HG03469 (cell line): ENCODE results near the gene SKP2.
"Not testable (repeated sequence)": the region's sequence is repeated elsewhere in the genome, so short reads cannot be mapped to it uniquely, and the experiment has no call there.

ENCODE experiments used
- ATAC-seq: cut with Tn5 transposase; IDR thresholded peaks from one replicate; pipeline ENCODE4 v1.9.1; 2021; ENCODE audit warnings: mild to moderate bottlenecking, moderate library complexity, moderate number of reproducible peaks; ENCODE audit not compliant: unreplicated experiment

Gene SKP2

DNA sequence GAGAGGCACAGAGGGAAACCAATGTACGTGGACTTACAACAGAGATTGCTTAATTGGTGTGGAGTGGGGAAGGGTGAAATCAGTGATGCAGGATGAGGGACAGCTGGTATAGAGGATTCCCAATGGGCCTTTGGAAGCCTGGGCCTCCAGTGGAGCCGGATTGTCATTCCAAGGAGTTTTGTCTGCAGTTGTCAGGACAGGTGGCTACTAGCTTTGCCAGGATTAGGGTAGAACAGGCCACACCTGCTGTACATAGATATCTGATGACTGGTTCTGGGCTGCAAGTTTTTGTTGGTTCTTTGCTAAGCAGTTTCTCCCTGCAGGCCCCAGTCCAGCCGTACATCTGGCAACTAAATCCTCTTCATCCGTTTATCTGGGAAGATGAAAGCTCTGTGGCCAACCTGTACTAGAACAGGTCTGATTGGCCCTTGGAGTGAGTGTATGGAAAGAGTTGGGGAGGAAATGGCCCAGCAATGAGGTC lies 4.2 kb downstream of the SKP2 start:
- no peak for ATAC-seq

DNA sequence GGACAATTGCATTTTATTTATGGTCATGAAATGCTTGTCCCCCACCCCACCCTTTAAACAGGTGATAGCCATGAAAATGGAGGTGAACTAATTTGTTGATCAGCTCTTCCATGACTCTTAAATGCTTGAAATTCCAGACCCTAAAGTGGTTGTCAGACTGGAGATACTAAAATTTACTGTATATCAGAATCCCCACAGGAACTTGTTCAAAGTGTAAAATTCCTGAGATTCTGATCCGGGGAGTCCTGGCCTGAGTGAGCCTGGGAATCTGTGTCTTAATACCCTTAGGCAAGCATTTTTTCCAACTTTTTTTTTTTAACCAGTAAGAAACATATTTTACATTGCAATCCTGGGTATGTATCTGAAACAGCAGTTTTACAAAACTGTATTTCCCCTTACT lies 4.7 kb downstream of the SKP2 start:
- no peak for ATAC-seq

DNA sequence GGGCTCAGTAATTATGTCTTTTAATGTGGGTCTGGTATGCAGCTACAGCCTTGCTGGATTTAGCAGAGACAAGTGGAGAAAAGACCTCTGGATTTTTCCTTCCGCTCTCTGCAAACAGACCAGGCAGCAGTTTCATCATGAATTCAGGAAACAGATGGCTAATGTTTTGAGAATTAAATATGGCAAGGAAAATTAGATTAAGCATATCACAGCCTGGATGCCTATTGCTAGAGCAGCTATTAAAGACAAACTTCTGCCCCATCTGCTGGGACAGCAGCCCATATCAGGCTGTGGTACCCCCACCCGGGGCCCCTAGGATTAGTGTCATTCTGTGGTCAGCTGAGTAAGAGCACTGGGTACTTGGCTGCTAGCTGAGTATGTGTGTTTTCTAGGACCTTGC lies 6.2 kb downstream of the SKP2 start:
- ATAC-seq: no peak

DNA sequence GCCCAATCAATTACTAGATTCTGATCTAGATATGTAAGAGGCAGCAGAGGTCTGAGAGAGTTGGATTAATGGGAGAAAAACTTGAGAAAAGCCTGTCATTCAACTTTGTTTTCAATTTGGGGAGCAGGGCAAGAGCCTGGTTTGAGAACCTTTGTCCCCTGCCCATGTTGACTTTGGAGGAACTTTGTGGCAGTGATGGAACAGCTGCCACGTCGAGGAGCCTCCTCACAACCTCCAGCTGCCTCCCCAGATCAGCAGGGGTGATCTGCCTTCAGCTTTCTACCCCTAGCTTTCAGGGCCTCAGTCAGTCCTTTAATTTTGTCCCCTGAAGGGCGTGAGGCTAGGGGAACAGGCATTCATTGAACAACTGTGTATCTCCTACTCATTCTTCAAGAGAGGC lies 8.7 kb downstream of the SKP2 start:
- ATAC-seq: no peak

DNA sequence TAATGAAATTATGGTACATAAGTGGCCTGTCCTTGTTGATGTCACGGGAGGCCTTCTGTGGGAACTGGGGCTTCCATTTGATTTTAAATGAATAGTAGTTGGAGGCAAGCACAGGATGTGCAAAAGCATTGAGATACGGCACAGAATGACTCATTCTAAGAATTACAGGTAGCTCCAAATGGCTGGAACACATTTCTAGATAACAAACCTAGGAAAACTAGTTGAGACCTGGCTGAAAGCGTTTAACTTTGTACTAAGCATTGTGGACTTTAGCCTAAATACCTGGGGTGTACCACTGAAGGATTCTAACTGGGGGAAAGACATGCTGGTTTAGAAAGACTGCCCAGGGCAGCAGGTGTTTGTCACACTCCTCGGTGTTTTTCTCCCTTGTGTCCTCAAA lies 9.4 kb downstream of the SKP2 start:
- ATAC-seq: no peak

DNA sequence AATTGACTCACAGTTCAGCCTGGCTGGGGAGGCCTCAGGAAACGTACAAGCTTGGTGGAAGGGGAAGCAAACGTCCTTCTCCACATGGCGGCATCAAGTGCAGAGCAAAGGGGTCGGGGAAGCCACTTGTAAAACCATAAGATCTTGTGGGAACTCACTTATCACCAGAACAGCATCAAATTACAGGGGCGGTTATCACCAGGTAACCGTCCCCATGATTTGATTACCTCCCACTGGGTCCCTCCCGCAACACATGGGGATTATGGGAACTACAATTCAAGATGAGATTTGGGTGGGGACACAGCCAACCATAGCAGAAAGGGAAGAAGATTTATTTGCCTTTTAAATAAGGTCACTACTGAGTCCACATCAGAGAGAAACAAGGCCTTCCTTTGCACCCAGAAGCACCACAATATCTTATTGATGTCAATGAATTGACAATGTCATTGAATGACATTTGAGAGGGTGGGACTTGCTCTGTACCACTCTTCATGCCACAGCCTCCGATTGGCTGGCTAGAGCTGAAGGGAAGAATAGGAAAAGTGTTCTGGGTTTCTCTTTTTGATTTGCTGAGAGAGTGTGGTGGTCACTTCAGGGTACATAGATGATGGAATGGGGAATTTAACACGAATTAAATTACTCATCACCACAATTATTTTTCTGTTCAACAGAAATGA lies 11.0 kb downstream of the SKP2 start:
- ATAC-seq: no peak

DNA sequence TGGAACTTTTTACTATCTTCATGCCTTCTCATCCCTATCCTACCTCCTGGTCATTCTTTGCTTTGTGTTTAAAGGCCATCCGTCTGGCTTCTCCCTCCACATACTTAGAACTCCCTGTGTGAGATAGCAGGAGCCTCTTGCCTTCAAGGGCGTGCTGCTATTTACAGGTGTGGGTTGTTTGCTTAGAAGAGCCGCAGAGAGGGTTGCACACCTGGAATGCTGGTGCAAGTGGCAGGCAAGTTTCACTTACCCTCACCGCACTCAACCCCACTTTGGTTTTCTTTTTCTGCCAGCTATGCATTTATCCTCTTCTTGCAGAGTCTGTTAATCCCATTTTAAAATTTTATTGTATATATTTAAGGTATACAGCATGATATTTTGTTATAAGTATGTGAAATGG lies 12.6 kb downstream of the SKP2 start:
- ATAC-seq: no peak

DNA sequence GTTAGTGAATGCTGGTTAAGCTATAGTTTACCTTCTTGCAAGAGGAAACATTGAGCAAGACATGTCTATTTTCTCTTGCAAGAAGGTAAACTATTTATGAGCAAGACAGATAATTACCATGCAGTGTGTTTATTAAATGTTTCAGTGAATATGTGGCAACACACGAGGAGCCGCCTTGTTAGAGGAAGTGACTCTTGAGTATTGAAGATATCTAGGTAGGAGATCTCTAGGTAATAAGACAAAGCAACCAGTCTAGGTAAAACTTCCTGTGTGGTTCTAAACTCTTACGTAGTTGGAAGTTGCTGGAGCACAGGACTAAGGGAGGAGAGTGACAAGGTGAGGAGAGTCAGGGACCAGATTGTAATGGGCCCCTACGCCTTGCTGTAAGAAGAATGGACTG lies 16.8 kb downstream of the SKP2 start:
- no peak for ATAC-seq

DNA sequence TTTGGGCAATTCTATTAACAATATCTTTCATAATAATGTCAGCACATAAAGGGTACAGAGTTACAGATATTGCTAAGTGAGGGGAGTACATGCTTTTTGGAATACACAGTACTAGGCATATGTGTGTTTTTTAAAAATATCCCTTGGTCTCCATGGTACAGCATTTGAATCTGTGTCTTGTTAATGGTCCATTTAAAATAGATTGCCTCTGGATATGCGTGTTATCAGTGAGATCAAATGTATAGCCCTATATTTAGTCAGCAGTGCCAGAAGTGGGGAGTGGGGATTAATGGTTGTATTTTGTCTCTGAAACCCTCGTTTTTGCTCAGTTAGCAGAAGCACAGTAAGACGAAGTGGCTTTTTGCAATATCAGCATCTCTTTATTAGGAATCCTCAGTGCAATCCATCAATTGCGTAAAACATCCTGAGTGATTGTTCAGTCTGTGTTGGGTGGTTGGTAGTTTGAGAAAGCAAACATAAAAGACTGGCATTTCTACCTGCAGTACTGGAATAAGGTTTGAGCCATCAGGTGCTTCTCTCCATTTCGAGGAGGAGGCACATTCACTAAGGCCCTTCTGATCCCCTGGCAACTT lies 19.0 kb downstream of the SKP2 start:
- no peak for ATAC-seq

DNA sequence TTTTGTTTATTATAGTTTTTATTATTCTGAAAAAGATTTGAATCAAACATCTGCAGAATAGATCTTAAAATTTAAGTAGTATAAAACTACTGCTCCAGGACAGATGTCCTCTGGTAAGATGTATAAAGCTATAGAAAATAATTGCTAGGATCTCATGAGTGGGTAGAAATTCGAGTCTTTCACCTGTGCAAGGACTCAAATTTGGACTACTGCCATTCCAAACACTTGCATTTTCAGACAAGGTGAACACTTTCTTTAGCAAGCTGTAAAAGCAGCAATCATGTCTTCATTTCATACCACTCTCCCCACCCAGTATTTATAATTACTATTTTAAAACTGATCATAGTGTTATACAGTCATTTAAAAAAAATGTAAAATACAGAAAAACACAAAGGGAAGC lies 20.7 kb downstream of the SKP2 start:
- ATAC-seq: no peak

DNA sequence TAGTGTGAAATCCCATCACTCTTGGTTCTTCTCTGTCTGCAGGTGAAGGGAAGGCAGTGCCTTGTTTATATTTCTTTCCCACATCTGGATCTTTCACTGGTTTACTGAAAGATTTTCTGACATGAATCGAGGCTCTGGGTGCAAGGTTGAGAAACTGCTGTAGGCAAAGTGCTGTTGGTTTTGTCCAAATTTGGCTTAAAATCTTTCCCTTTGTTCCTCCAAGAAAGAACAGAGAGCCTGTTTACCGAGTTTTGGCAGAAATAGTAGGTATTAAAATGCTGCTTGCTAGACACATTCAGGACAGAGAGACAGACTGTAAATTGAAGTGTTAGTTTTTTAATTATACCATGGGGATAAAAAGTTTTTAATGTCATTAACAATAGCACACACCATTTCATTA lies 21.5 kb downstream of the SKP2 start:
- no peak for ATAC-seq

DNA sequence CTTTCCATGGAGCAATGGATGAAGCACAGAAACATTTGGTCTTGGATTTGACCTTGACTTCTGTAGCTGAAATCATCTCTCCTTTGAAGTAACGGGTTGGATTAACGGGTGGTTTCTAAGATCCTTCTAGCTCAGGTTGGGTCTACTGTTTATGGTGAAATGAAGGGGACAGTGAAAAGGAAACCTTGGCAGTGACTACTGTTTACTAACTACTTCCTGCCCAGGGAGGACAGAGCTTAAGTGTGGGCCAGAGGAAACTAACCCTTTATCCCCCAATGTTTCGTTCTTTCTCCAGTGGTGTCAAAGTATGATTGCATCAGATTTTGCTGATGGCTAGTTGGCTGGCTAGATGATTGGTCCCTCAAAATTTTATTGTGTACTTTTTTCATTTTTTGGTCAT lies 22.2 kb downstream of the SKP2 start:
- ATAC-seq: no peak

DNA sequence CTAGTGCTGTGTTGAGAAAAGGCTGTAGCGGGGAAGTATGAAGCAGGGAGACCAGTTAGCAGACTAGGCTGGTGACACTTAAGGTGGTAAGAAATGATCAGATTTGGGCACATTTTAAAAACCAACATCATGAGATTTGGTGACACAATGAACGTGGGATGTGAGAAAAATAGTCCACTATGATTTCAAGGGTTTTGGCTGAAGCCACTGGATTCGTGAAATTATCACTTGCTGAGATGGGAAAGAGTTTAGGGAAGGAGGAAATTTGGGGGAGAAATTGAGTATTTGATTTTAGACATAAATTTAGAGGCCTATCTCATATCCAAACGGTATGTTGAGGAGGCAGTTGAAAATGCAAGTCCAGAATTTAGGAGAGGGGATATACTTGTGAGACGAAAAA lies 23.1 kb downstream of the SKP2 start:
- no peak for ATAC-seq

DNA sequence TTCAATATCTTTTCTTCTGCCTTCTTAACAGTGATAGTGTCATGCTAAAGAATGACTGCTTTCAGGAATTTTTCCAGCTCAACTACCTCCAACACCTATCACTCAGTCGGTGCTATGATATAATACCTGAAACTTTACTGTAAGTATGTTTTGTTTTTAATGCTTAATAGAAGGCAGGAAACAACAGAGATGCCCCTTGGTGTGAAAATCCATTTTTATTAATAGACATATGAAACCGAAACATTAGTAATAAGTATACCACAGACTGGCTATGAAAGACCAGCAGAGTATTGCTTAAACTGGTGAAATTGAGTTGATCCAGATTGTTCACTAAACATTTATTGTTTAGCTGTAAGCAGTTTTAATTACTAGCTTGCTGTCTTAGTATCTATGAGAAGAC lies 25.2 kb downstream of the SKP2 start:
- ATAC-seq: peak; percentile 94

DNA sequence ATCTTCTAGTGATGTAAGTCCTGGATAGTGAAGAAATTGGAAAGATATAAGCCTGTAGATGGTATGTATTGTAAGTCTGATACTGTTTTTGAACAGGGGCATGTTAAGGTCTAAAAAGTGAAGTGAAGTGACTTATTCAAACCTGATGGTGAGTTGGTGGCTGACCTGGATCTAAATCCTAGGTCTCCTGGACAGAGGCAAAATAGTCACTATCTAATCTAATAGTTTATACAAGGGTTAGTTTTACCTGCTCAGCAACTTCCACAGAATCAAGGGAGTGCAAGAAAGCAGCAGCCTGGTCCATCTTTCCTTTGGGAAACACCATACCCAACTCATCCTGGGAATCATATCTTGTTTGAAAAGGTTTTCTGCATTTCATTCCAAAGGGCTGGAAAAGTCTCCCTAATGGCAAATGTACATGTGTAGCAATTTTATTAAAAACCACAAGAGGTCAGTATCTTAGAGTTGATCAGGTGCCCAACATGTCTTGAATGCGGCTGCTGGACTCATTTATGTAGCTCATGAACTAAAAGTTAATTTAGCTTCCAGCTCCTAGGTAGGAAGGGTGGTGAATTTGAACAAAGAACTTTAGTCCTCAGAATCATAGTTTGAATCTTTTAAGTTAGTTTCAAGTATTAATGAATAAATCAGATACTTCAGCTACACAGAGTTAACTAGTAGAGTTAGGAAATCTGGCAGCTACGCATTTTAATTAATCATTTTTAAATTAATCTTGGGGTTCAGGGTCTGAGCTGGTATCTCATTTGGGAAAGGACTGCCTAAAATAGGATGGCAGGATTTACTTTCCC lies 26.0 kb downstream of the SKP2 start:
- ATAC-seq: no peak

DNA sequence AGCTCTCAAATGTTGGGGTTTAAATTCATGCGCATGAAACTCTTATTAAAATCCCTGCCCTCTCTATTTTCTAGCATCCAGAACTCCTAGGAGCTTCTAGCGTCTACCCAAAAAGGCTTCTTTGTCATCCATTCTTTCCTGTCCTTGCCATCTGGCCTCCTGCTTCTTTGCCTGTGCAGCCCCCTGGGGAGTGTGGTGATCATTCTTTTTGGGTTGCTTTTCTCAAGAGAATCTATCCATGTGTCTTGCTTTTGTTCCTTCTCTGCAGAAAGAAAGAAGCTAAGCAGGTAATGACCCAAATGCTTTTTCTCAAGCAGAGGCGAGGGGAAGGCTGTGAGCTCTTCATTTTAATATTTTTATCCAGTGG lies 26.6 kb downstream of the SKP2 start:
- no peak for ATAC-seq

DNA sequence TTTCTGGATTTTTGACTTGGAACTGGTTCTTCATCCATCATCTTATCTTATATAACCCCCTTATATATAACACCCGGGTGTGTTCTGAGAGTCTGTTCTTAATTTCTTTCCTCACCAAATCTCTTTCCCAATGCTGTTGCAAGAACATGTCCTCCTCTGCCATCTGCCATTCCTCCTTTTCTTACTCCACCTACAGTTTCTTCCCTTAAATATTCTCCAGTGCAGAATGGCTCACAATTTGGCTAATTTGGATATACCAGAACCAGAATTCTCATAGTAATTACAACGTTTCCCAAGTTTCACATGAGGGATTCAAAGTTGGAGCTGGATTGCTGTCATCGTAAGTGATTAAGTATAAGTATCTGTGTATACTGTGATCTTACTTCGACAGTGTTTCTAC lies 28.0 kb downstream of the SKP2 start:
- ATAC-seq: no peak

DNA sequence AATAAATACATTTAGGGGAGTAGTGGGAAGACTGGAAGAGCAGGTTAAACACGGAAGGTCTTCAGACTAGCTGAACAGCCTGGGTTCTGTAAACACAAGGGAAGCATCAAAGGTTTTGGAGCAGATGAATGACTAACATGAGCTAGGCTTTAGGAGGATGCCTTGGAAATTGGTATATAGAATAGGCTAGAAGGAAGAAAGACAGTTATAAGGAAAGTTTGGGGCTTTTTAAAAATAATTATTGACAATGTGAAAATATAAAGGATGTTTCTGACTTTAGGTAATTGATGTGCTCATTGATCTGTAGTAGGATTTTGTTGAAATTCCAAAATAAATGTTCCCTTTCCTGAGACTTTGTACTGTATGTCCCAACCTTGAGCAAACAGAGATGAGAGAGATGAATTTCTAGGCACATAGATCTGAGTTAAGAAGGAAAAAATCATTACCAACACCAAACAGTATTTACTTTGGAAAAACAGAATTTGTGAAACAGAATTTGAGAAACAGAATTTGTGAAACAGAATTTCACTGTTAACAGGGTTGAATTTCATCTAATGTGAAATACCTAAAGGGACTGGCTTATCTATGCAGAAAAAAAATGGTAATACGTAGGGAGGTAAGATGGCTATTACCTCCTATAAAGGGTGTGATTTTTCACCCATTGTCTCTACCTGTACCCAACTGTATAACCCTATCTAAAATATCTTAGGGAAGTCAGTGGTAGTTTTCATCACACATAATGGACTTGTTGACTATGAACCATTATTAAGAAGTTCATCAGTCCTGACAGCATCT lies 28.8 kb downstream of the SKP2 start:
- ATAC-seq: no peak

DNA sequence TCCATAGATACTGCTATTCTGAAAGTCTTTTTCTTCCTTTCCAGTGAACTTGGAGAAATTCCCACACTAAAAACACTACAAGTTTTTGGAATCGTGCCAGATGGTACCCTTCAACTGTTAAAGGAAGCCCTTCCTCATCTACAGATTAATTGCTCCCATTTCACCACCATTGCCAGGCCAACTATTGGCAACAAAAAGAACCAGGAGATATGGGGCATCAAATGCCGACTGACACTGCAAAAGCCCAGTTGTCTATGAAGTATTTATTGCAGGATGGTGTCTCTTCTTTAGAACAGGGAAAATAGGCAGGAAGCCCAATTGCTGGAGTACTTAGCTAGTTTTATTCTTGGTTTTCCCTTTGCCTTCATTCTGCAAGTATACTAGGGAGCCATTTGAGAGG lies 29.9 kb downstream of the SKP2 start:
- ATAC-seq: no peak

DNA sequence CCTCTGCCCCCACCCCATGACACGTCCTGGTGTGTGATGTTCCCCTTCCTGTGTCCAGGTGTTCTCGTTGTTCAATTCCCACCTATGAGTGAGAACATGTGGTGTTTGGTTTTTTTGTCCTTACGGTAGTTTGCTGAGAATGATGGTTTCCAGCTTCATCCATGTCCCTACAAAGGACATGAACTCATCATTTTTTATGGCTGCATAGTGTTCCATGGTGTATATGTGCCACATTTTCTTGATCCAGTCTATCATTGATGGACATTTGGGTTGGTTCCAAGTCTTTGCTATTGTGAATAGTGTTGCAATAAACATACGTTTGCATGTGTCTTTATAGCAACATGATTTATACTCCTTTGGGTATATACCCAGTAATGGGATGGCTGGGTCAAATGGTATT lies 32.5 kb downstream of the SKP2 start:
- not testable (repeated sequence) for ATAC-seq

DNA sequence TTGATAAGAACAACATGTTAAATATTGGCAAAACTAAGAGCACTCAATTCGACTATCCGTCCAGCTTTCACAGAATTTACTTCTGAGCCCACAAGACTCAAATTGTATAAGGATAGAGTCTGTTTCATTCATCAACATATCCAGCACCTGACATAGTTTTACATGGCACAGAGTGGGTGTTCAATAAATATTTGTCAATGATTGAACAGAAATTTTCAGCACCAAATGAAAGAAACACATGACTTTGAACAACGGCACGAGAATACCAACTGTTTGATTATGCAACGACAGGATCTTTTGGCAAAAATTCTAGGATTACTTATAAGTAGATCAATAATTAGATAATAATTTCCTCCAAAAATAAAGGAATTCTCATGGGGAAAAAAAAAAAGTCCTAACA lies 41.8 kb downstream of the SKP2 start:
- no peak for ATAC-seq
